Chondrocyte (in vitro differentiated cells): ENCODE results near the gene LHFPL2. TPM values are rescaled to one million over a fixed set of nuclear protein-coding genes. Genes with fewer than 3 reads are reported as not detected.
A peak's percentile ranks its signal among the peaks of the same experiment; 100 is the strongest.

ENCODE experiments used
- DNase-seq: peaks from one replicate; pipeline ENCODE4 v3.0.0; 2021; ENCODE audit warnings: mixed read lengths, low spot score
- H3K27ac Mint-ChIP-seq: one replicate; pipeline ENCODE4 v1.8.0; 2021; ENCODE audit warnings: mild to moderate bottlenecking, moderate library complexity, mixed read lengths; ENCODE audit not compliant: unreplicated experiment
- H3K27me3 Mint-ChIP-seq: 2 replicates; pipeline ENCODE4 v1.8.0; 2021; ENCODE audit warnings: low read depth, mixed read lengths
- H3K36me3 Mint-ChIP-seq: 2 replicates; pipeline ENCODE4 v1.8.0; 2021; ENCODE audit warnings: low read depth, mixed read lengths
- H3K4me1 Mint-ChIP-seq: 2 replicates; pipeline ENCODE4 v1.8.0; 2021; ENCODE audit warnings: low read depth, mild to moderate bottlenecking, mixed read lengths
- H3K4me3 Mint-ChIP-seq: one replicate; pipeline ENCODE4 v1.8.0; 2021; ENCODE audit warnings: mild to moderate bottlenecking, moderate library complexity, mixed read lengths; ENCODE audit not compliant: unreplicated experiment
- H3K9me3 Mint-ChIP-seq: 2 replicates; pipeline ENCODE4 v1.8.0; 2021; ENCODE audit warnings: low read depth, mixed read lengths
- CTCF ChIP-seq: fragments of 200-600 bp; sonication (generic); IDR thresholded peaks from 2 replicates; pipeline ENCODE4 v1.5.0; 2021; ENCODE audit warnings: antibody characterized with exemption, mild to moderate bottlenecking, moderate library complexity
- total RNA-seq: library from RNA; stranded (reverse); gene quantifications from 3 replicates; pipeline ENCODE4 v1.2.1, GENCODE V29; 2021

LHFPL2 gene
- total RNA-seq, 1 donor from 2014 or later: 49.4 TPM

- Mint-ChIP-seq H3K4me3 (no peak overlapping the region), H3K4me1 (peaks cover 81% of the 10 kb centered on the region), H3K36me3 (peaks cover 5% of the 10 kb centered on the region), H3K27ac (peak overlapping the region; percentile 52), H3K9me3 (no peaks in the 10 kb centered on the region), H3K27me3 (no peaks in the 10 kb centered on the region)
- DNase-seq: no peak
- TF ChIP-seq CTCF: no peak
These were observed 56.4 kb downstream of the LHFPL2 start for GRCh38 chr5:78591972-78592700.

- DNase-seq: no peak
- H3K27me3 Mint-ChIP-seq: no peaks in the 10 kb centered on the region
- H3K4me3 Mint-ChIP-seq: no peak overlapping the region
These were observed 57.4 kb downstream of the LHFPL2 start for GRCh38 chr5:78591138-78591612.

GRCh38 chr5:78589923-78590322 is 58.6 kb downstream of the LHFPL2 start:
- Mint-ChIP-seq H3K4me3 (no peak overlapping the region), H3K36me3 (peaks cover 13% of the 10 kb centered on the region), H3K27me3 (no peaks in the 10 kb centered on the region)

More at GRCh38 chr5:78591138-78591612, 57.4 kb downstream of the LHFPL2 start:
- peaks cover 6% of the 10 kb centered on the region for H3K36me3 Mint-ChIP-seq
- peak overlapping the region; percentile 73 for H3K27ac Mint-ChIP-seq
- H3K4me1 Mint-ChIP-seq: peaks cover 77% of the 10 kb centered on the region
- H3K9me3 Mint-ChIP-seq: no peaks in the 10 kb centered on the region
- no peak for TF ChIP-seq CTCF

GRCh38 chr5:78588507-78588906 is 60.1 kb downstream of the LHFPL2 start:
- H3K9me3 Mint-ChIP-seq: peaks cover 6% of the 10 kb centered on the region
- no peaks in the 10 kb centered on the region for H3K27me3 Mint-ChIP-seq
- H3K4me1 Mint-ChIP-seq: peaks cover 59% of the 10 kb centered on the region
- no peak overlapping the region for H3K4me3 Mint-ChIP-seq
- DNase-seq: no peak
- H3K36me3 Mint-ChIP-seq: peaks cover 13% of the 10 kb centered on the region
- no peak overlapping the region for H3K27ac Mint-ChIP-seq
- no peak for TF ChIP-seq CTCF

More at GRCh38 chr5:78589923-78590322, 58.6 kb downstream of the LHFPL2 start:
- peaks cover 6% of the 10 kb centered on the region for H3K9me3 Mint-ChIP-seq
- H3K4me1 Mint-ChIP-seq: peaks cover 73% of the 10 kb centered on the region
- DNase-seq: no peak
- H3K27ac Mint-ChIP-seq: no peak overlapping the region
- no peak for TF ChIP-seq CTCF

- Mint-ChIP-seq H3K36me3 (peaks cover 13% of the 10 kb centered on the region), H3K4me3 (no peak overlapping the region)
These were observed 60.7 kb downstream of the LHFPL2 start for GRCh38 chr5:78587775-78588291.

More at GRCh38 chr5:78587775-78588291, 60.7 kb downstream of the LHFPL2 start:
- Mint-ChIP-seq H3K4me1 (peaks cover 52% of the 10 kb centered on the region), H3K9me3 (peaks cover 6% of the 10 kb centered on the region), H3K27me3 (no peaks in the 10 kb centered on the region), H3K27ac (peak overlapping the region; percentile 17)
- DNase-seq: no peak
- no peak for TF ChIP-seq CTCF
